HepG2 (cell line): Measurements from ENCODE around the gene HES6. TPM values are rescaled to one million over a fixed set of nuclear protein-coding genes. Genes with fewer than 3 reads are reported as not detected.
A peak's percentile ranks its signal among the peaks of the same experiment; 100 is the strongest.

Experiments
- ARNT ChIP-seq: fragments of 450-650 bp; IDR thresholded peaks from 2 replicates; pipeline ENCODE4 v1.6.1; 2017
- GLI4 ChIP-seq: sonication (generic); formaldehyde crosslinking; IDR thresholded peaks from 2 replicates; pipeline ENCODE4 v1.5.1; 2020; ENCODE audit warnings: missing genetic modification reagents, mild to moderate bottlenecking, moderate library complexity, borderline replicate concordance
- KDM3A ChIP-seq: IDR thresholded peaks from 2 replicates; pipeline ENCODE4 v1.6.1; 2018; ENCODE audit warnings: low read depth, missing compliant biosample characterization
- KDM5A ChIP-seq: fragments of 200-600 bp; sonication (generic); IDR thresholded peaks from 2 replicates; pipeline ENCODE4 v1.7.0; 2018; ENCODE audit warnings: antibody characterized with exemption, mild to moderate bottlenecking, low read length, borderline replicate concordance
- MEF2D ChIP-seq: sonication (generic); formaldehyde crosslinking; IDR thresholded peaks from 2 replicates; pipeline ENCODE4 v1.5.1; 2020; ENCODE audit warnings: mild to moderate bottlenecking, missing genetic modification reagents
- REPIN1 ChIP-seq: sonication (generic); formaldehyde crosslinking; IDR thresholded peaks from 2 replicates; pipeline ENCODE4 v1.8.0; 2022; ENCODE audit warnings: missing genetic modification reagents, low read depth, mild to moderate bottlenecking, borderline replicate concordance
- SKI ChIP-seq: fragments of 450-650 bp; IDR thresholded peaks from one replicate; pipeline ENCODE4 v1.6.1; 2018; ENCODE audit warnings: mild to moderate bottlenecking; ENCODE audit not compliant: partially characterized antibody
- SRY ChIP-seq: sonication (generic); formaldehyde crosslinking; IDR thresholded peaks from 2 replicates; pipeline ENCODE4 v1.8.0; 2022; ENCODE audit warnings: mild to moderate bottlenecking, missing genetic modification reagents
- U2AF2 ChIP-seq: fragments of 200-400 bp; formaldehyde crosslinking; IDR thresholded peaks from 2 replicates; pipeline ENCODE4 v1.6.1; 2017; ENCODE audit warnings: low read depth, mild to moderate bottlenecking, low read length
- ZKSCAN1 ChIP-seq: fragments of 150-350 bp; IDR thresholded peaks from 2 replicates; pipeline ENCODE4 v1.6.1; 2014; ENCODE audit warnings: low read length
- ZNF274 ChIP-seq: sonication (generic); formaldehyde crosslinking; IDR thresholded peaks from 2 replicates; pipeline ENCODE4 v1.5.1; 2020; ENCODE audit warnings: mild to moderate bottlenecking, missing genetic modification reagents
- ZNF563 ChIP-seq: sonication (generic); formaldehyde crosslinking; IDR thresholded peaks from 2 replicates; pipeline ENCODE4 v1.8.0; 2022; ENCODE audit warnings: mild to moderate bottlenecking, moderate library complexity, missing genetic modification reagents
- polyA plus RNA-seq, 8 experiments: library from polyadenylated mRNA; depleted of rRNA in 3 of 8; stranded (reverse) in 7 of 8; unstranded in 1 of 8; fragments of >200 nt; fragmentation: Illumina TruSeq in 4 of 8; extraction: Trizol in 4 of 8; gene quantifications; 2 replicates each; pipeline versions ENCODE4 v1.2.1 to v1.2.3, GENCODE V29; 2011 to 2016; ENCODE audit warnings: low read depth in 4 of 8, missing spikeins in 1 of 8, mixed read lengths in 1 of 8; ENCODE audit not compliant: insufficient read depth in 1 of 8
- total RNA-seq, 5 experiments: library from RNA; depleted of rRNA; stranded (reverse); fragments of >200 nt; fragmentation: Illumina TruSeq; extraction: Trizol; gene quantifications; 2 replicates each; pipeline ENCODE4 v1.2.3, GENCODE V29; 2016; ENCODE audit warnings: low read depth in 1 of 5
- TF ChIP-seq, protein P1 (sequence below): sonication (generic); formaldehyde crosslinking; IDR thresholded peaks from 2 replicates; pipeline ENCODE4 v1.4.0; 2020; ENCODE audit warnings: missing genetic modification reagents, borderline replicate concordance
- TF ChIP-seq, protein P2 (sequence below): sonication (generic); formaldehyde crosslinking; IDR thresholded peaks from 2 replicates; pipeline ENCODE4 v1.5.1; 2020; ENCODE audit warnings: missing genetic modification reagents, mild to moderate bottlenecking, borderline replicate concordance
- TF ChIP-seq, protein P3 (sequence below): sonication (generic); formaldehyde crosslinking; IDR thresholded peaks from 2 replicates; pipeline ENCODE4 v1.5.0; 2020; ENCODE audit warnings: missing genetic modification reagents
- TF ChIP-seq, protein P4 (sequence below): sonication (generic); formaldehyde crosslinking; IDR thresholded peaks from 2 replicates; pipeline ENCODE4 v1.5.1; 2020; ENCODE audit warnings: mild to moderate bottlenecking, missing genetic modification reagents, borderline replicate concordance

HES6 gene
- total and polyA plus RNA-seq, 2 of the 13 experiments (the other 11 are each of a cell fraction or from before 2014, with no cell fraction given), result 19.5 to 82.8 TPM

DNA sequence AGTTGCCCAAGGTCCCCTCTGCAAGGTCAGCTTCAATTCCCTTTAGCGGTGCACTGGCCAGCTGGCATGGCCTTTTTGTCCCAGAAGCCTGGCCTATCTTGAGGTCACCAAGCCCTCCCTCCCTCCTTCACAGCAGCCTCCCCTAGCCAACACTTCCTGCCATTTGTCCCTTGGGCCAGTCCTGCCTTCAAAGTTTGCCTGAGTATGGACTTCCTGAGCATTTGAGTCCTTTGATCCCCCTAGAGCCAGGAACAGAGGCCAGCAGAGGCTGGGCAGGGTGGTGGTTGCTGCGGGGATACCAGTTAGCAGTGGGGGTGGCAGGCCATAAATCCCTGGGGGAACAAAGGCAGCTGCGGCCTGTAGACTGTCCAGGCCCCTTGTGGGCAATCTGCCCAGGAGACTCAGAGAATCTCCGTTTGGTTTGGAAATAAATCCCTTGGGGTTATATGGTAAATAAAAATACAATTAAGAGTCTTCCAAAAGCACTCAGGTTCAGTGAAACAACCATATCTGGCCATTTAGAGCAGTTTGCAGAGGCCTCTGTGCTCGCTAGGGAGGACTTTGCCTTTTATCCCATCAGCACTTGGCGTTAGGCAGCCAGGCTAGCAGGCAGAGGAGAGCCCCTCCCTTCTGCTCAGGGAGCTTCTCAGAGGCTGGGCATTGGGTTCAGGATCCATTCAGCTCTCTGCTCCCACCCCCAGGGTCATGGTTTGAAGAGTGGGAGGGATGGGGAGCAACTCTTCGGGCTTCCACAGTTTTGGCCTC, 3.1 kb upstream of the HES6 start (continued):
- TF ChIP-seq, protein P1, sequence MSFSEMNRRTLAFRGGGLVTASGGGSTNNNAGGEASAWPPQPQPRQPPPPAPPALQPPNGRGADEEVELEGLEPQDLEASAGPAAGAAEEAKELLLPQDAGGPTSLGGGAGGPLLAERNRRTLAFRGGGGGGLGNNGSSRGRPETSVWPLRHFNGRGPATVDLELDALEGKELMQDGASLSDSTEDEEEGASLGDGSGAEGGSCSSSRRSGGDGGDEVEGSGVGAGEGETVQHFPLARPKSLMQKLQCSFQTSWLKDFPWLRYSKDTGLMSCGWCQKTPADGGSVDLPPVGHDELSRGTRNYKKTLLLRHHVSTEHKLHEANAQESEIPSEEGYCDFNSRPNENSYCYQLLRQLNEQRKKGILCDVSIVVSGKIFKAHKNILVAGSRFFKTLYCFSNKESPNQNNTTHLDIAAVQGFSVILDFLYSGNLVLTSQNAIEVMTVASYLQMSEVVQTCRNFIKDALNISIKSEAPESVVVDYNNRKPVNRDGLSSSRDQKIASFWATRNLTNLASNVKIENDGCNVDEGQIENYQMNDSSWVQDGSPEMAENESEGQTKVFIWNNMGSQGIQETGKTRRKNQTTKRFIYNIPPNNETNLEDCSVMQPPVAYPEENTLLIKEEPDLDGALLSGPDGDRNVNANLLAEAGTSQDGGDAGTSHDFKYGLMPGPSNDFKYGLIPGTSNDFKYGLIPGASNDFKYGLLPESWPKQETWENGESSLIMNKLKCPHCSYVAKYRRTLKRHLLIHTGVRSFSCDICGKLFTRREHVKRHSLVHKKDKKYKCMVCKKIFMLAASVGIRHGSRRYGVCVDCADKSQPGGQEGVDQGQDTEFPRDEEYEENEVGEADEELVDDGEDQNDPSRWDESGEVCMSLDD (CRISPR knock-in tag), result no peak
- TF ChIP-seq KDM5A (no peak), ZNF274 (no peak), SKI (no peak), ZNF563 (CRISPR knock-in tag) (no peak), GLI4 (CRISPR knock-in tag) (no peak), ZKSCAN1 (no peak), U2AF2 (0 out of 2 replicates have a peak, but pooled peaks have one; percentile 12), SRY (CRISPR knock-in tag) (0 out of 2 replicates have a peak, but pooled peaks have one; percentile 80), ARNT (no peak), KDM3A (CRISPR knock-in tag) (no peak), REPIN1 (no peak; the same call in 1 of the 2 replicates), MEF2D (CRISPR knock-in tag) (no peak)
- TF ChIP-seq, protein P2, sequence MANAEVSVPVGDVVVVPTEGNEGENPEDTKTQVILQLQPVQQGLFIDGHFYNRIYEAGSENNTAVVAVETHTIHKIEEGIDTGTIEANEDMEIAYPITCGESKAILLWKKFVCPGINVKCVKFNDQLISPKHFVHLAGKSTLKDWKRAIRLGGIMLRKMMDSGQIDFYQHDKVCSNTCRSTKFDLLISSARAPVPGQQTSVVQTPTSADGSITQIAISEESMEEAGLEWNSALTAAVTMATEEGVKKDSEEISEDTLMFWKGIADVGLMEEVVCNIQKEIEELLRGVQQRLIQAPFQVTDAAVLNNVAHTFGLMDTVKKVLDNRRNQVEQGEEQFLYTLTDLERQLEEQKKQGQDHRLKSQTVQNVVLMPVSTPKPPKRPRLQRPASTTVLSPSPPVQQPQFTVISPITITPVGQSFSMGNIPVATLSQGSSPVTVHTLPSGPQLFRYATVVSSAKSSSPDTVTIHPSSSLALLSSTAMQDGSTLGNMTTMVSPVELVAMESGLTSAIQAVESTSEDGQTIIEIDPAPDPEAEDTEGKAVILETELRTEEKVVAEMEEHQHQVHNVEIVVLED, result no peak; the same call in 1 of the 2 replicates
- TF ChIP-seq, protein P3, sequence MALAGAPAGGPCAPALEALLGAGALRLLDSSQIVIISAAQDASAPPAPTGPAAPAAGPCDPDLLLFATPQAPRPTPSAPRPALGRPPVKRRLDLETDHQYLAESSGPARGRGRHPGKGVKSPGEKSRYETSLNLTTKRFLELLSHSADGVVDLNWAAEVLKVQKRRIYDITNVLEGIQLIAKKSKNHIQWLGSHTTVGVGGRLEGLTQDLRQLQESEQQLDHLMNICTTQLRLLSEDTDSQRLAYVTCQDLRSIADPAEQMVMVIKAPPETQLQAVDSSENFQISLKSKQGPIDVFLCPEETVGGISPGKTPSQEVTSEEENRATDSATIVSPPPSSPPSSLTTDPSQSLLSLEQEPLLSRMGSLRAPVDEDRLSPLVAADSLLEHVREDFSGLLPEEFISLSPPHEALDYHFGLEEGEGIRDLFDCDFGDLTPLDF (CRISPR knock-in tag), result no peak
- TF ChIP-seq, protein P4, sequence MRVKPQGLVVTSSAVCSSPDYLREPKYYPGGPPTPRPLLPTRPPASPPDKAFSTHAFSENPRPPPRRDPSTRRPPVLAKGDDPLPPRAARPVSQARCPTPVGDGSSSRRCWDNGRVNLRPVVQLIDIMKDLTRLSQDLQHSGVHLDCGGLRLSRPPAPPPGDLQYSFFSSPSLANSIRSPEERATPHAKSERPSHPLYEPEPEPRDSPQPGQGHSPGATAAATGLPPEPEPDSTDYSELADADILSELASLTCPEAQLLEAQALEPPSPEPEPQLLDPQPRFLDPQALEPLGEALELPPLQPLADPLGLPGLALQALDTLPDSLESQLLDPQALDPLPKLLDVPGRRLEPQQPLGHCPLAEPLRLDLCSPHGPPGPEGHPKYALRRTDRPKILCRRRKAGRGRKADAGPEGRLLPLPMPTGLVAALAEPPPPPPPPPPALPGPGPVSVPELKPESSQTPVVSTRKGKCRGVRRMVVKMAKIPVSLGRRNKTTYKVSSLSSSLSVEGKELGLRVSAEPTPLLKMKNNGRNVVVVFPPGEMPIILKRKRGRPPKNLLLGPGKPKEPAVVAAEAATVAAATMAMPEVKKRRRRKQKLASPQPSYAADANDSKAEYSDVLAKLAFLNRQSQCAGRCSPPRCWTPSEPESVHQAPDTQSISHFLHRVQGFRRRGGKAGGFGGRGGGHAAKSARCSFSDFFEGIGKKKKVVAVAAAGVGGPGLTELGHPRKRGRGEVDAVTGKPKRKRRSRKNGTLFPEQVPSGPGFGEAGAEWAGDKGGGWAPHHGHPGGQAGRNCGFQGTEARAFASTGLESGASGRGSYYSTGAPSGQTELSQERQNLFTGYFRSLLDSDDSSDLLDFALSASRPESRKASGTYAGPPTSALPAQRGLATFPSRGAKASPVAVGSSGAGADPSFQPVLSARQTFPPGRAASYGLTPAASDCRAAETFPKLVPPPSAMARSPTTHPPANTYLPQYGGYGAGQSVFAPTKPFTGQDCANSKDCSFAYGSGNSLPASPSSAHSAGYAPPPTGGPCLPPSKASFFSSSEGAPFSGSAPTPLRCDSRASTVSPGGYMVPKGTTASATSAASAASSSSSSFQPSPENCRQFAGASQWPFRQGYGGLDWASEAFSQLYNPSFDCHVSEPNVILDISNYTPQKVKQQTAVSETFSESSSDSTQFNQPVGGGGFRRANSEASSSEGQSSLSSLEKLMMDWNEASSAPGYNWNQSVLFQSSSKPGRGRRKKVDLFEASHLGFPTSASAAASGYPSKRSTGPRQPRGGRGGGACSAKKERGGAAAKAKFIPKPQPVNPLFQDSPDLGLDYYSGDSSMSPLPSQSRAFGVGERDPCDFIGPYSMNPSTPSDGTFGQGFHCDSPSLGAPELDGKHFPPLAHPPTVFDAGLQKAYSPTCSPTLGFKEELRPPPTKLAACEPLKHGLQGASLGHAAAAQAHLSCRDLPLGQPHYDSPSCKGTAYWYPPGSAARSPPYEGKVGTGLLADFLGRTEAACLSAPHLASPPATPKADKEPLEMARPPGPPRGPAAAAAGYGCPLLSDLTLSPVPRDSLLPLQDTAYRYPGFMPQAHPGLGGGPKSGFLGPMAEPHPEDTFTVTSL (CRISPR knock-in tag), result no peak
